HG02759 (cell line): Measurements from ENCODE around the gene MS4A8.

Experiments
- ATAC-seq: cut with Tn5 transposase; IDR thresholded peaks from one replicate; pipeline ENCODE4 v1.9.1; 2021; ENCODE audit warnings: mild to moderate bottlenecking, moderate library complexity; ENCODE audit not compliant: unreplicated experiment

MS4A8 gene

GRCh38 chr11:60762851-60763691 lies 63.7 kb downstream of the MS4A8 start:
- ATAC-seq = peak; percentile 77

DNA sequence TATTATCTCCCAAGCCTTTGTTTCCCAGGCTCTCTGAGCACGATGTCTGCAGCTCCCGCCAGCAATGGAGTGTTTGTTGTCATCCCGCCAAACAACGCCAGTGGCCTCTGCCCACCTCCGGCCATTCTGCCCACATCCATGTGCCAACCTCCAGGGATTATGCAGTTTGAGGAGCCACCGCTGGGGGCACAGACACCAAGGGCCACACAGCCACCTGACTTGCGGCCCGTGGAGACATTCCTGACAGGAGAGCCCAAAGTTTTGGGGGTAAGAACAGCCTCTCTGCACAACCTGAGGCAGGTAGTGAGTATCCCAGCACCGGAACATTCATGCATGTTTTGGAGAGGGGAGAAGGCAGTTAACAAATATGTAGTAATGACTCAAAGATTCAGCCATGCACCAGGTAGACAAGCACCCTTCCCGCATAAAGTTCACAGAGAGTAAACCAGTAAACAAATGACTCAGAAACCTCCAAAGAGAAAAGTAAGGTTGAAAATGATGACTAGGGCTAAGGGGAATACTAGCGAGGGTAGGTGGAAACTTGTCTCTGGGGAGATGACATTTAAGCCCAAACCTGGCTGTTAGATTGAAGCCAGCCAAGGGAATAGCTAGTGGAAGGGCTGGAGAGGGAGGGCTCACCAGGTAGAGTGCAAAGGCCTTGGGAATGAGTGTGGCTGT lies 64.4 kb downstream of the MS4A8 start:
- peak; percentile 30 for ATAC-seq

DNA sequence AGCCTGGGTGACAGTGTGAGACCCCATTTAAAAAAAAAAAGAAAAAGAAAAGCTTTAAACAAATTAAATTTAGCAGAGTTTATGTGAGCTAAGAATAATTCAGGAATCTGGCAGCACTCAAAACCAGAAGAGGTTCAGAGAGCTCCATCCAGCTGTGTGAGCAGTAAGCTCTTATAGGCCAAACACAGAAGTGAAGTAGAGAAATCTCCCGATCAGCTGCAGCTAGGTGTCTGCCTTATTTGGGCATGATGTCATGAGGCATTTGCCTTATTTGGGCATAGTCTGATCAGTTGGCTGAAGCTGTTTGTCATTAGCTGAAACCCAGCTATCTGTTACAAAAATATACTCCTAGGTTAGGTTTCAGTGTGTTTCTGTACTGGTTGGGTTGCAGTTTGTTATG lies 65.5 kb downstream of the MS4A8 start:
- peak; percentile 35 for ATAC-seq

DNA sequence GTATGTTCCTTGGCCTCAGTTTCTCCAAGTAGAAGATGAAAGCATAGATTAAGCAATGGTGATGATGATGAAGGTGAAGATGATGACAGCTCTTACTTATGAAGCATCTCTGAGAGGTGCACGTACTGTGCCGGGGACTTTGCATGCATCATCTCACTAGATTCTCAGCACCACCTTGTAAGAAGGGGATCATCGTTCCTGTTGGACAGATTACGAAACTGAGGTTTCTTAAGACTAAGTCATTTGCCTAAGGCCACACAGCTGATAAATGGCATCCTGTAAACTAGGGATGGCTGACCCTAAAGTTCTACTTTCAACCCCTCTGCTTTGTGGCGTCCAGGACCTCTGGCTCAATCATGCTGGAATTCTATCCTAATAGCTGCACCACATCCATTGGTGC lies 65.9 kb downstream of the MS4A8 start:
- no peak for ATAC-seq
